ENCODE measurements around the gene CORO2B.

DNA sequence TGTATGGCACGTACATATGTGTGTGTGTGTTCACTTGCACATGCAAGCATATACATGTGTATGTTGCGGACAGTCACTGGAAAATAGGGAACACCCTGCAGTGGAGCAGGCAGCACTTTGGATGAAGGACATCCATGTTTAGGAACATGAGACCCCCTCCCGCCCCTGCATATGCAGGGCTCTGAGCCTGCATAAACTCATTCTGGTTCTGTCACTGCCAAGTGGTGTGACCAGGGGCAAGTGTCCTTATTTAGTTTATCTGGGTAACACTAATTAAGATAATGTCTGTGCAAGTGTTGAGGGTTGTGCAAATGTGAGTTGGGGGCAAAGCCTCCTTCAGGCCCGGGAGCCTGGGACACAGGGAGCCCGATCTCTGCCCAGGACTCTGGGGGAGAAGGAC lies 105.7 kb downstream of the CORO2B start:
- TF ChIP-seq, protein P1, sequence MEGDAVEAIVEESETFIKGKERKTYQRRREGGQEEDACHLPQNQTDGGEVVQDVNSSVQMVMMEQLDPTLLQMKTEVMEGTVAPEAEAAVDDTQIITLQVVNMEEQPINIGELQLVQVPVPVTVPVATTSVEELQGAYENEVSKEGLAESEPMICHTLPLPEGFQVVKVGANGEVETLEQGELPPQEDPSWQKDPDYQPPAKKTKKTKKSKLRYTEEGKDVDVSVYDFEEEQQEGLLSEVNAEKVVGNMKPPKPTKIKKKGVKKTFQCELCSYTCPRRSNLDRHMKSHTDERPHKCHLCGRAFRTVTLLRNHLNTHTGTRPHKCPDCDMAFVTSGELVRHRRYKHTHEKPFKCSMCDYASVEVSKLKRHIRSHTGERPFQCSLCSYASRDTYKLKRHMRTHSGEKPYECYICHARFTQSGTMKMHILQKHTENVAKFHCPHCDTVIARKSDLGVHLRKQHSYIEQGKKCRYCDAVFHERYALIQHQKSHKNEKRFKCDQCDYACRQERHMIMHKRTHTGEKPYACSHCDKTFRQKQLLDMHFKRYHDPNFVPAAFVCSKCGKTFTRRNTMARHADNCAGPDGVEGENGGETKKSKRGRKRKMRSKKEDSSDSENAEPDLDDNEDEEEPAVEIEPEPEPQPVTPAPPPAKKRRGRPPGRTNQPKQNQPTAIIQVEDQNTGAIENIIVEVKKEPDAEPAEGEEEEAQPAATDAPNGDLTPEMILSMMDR (IDR thresholded peaks at IDR 0.05) = no peak
- no peak for TF ChIP-seq POLR2A (IDR thresholded peaks at IDR 0.05)

Measured in Peyer's patch (tissue), 4 donors.